Measurements from ENCODE around the gene TPBGL.

Gene TPBGL

GRCh38 chr11:75240311-75241035, at the start of gene TPBGL:
TSS of gene TPBGL (plus strand) at chr11:75240774. CDS start at chr11:75241050, 276 bp downstream.
- H3K4me3 ChIP-seq (ENCODE audit: low read depth, low read length) = peak within 1 kb of the TSS; percentile 17; the same call in 1 of the 2 replicates
- no peak for TF ChIP-seq CTCF (IDR thresholded peaks at IDR 0.05; ENCODE audit: low read depth, low read length)

- TF ChIP-seq CTCF (IDR thresholded peaks at IDR 0.05; ENCODE audit: low read depth, low read length) = no peak
- no peak overlapping the region for H3K4me3 ChIP-seq (ENCODE audit: low read depth, low read length)
Measured at GRCh38 chr11:75191330-75191717, 49.2 kb upstream of the TPBGL start.

GRCh38 chr11:75193271-75193670, 47.3 kb upstream of the TPBGL start:
- no peak for TF ChIP-seq CTCF (IDR thresholded peaks at IDR 0.05; ENCODE audit: low read depth, low read length)

GRCh38 chr11:75193711-75194110, 46.9 kb upstream of the TPBGL start:
- H3K4me3 ChIP-seq (ENCODE audit: low read depth, low read length) = no peak overlapping the region
- TF ChIP-seq CTCF (IDR thresholded peaks at IDR 0.05; ENCODE audit: low read depth, low read length) = no peak

More at GRCh38 chr11:75193271-75193670, 47.3 kb upstream of the TPBGL start:
- H3K4me3 ChIP-seq (ENCODE audit: low read depth, low read length) = no peak overlapping the region

- H3K4me3 ChIP-seq (ENCODE audit: low read depth, low read length) = no peak overlapping the region
- TF ChIP-seq CTCF (IDR thresholded peaks at IDR 0.05; ENCODE audit: low read depth, low read length) = no peak
Measured at GRCh38 chr11:75194147-75194546, 46.4 kb upstream of the TPBGL start.

GRCh38 chr11:75195167-75195962, 45.2 kb upstream of the TPBGL start:
- TF ChIP-seq CTCF (IDR thresholded peaks at IDR 0.05; ENCODE audit: low read depth, low read length) = no peak
- no peak overlapping the region for H3K4me3 ChIP-seq (ENCODE audit: low read depth, low read length)

- no peak overlapping the region for H3K4me3 ChIP-seq (ENCODE audit: low read depth, low read length)
- TF ChIP-seq CTCF (IDR thresholded peaks at IDR 0.05; ENCODE audit: low read depth, low read length) = no peak
Measured at GRCh38 chr11:75196426-75196825, 44.1 kb upstream of the TPBGL start.

Measured in WI38 (cell line).